A549 (cell line): ENCODE results near the gene CTNND2. TPM values are rescaled to one million over a fixed set of nuclear protein-coding genes. Genes with fewer than 3 reads are reported as not detected.

Experiments
- ATAC-seq, 2 experiments: fragments of 200-7000 bp in 1 of 2; fragments of >200 bp in 1 of 2; cut with Nextera tagmentation in 1 of 2; cut with Tn5 transposase in 1 of 2; 3 replicates each; pipeline versions ENCODE4 v1.8.0 to v1.9.1; 2018 to 2020; ENCODE audit warnings: mild to moderate bottlenecking in 1 of 2, moderate library complexity in 1 of 2
- CTCF ChIA-PET: fragments of 300-600 bp; sonication (Branson Sonifier 250); formaldehyde crosslinking; extraction: SDS; loops from one replicate; lab custom pipeline; 2021; ENCODE audit warnings: antibody characterized with exemption, inconsistent platforms; lab: Yijun Ruan, JAX
- POLR2A ChIA-PET: fragments of 350-600 bp; formaldehyde crosslinking; extraction: SDS; loops from one replicate; lab custom pipeline; 2021; ENCODE audit warnings: antibody characterized with exemption, inconsistent platforms; lab: Yijun Ruan, JAX
- DNase-seq, 2 experiments: peaks; one replicate each; pipeline versions ENCODE4 v3.0.0 to v3.0.0-alpha.2; 2011 to 2016; ENCODE audit warnings: low read depth in 1 of 2, low spot score in 1 of 2
- FAIRE-seq: peaks from 2 replicates; lab custom pipeline; 2011; peaks lifted over from hg19 to GRCh38; lab: Jason Lieb, UNC
- H3K27ac ChIP-seq, 2 experiments: fragments of >200 bp; sonication (Bioruptor Twin); formaldehyde crosslinking; 3 replicates each; pipeline ENCODE4 v1.5.1; 2016 to 2017
- H3K4me1 ChIP-seq: fragments of >200 bp; sonication (Bioruptor Twin); formaldehyde crosslinking; 3 replicates; pipeline ENCODE4 v1.6.1; 2016
- H3K4me2 ChIP-seq: fragments of >200 bp; sonication (Bioruptor Twin); formaldehyde crosslinking; 3 replicates; pipeline ENCODE4 v1.6.1; 2016
- H3K4me3 ChIP-seq: fragments of >200 bp; sonication (Bioruptor Twin); formaldehyde crosslinking; 3 replicates; pipeline ENCODE4 v1.5.1; 2016
- H3K9me3 ChIP-seq: fragments of >200 bp; sonication (Bioruptor Twin); formaldehyde crosslinking; 3 replicates; pipeline ENCODE4 v1.6.1; 2016
- BHLHE40 ChIP-seq: IDR thresholded peaks from 2 replicates; pipeline ENCODE4 v1.6.1; 2012; ENCODE audit warnings: low read depth, low read length, inconsistent platforms
- CHD2 ChIP-seq: fragments of 150-350 bp; IDR thresholded peaks from 2 replicates; pipeline ENCODE4 v1.6.1; 2014; ENCODE audit warnings: low read length; ENCODE audit not compliant: partially characterized antibody
- CHD4 ChIP-seq: fragments of 200-600 bp; sonication (generic); IDR thresholded peaks from 2 replicates; pipeline ENCODE4 v1.6.1; 2016; ENCODE audit warnings: antibody characterized with exemption, mild to moderate bottlenecking, borderline replicate concordance
- CTCF ChIP-seq: fragments of >200 bp; sonication (Bioruptor Twin); formaldehyde crosslinking; IDR thresholded peaks from 3 replicates; pipeline ENCODE4 v1.5.1; 2016
- EHMT2 ChIP-seq: fragments of 200-600 bp; sonication (generic); IDR thresholded peaks from 2 replicates; pipeline ENCODE4 v1.6.1; 2016; ENCODE audit warnings: antibody characterized with exemption, low read depth, mild to moderate bottlenecking, moderate library complexity
- ELK1 ChIP-seq: fragments of 150-350 bp; IDR thresholded peaks from 2 replicates; pipeline ENCODE4 v1.6.1; 2014; ENCODE audit warnings: low read depth, mild to moderate bottlenecking, low read length
- FOSB ChIP-seq: fragments of 250-450 bp; sonication (Bioruptor Pico); IDR thresholded peaks from 2 replicates; pipeline ENCODE4 v1.5.0; 2020; ENCODE audit warnings: mild to moderate bottlenecking, moderate library complexity
- GATA3 ChIP-seq: IDR thresholded peaks from 2 replicates; pipeline ENCODE4 v1.6.1; 2012; ENCODE audit warnings: borderline replicate concordance
- HDAC2 ChIP-seq: fragments of 200-600 bp; sonication (generic); IDR thresholded peaks from 2 replicates; pipeline ENCODE4 v1.6.1; 2016
- HES2 ChIP-seq: fragments of >200 bp; sonication (Bioruptor Twin); formaldehyde crosslinking; IDR thresholded peaks from 2 replicates; pipeline ENCODE4 v1.6.1; 2016
- HMGXB4 ChIP-seq: fragments of 250-450 bp; sonication (Bioruptor Pico); IDR thresholded peaks from 2 replicates; pipeline ENCODE4 v1.5.0; 2021; ENCODE audit warnings: mild to moderate bottlenecking, moderate library complexity, borderline replicate concordance
- JUN ChIP-seq, 2 experiments: fragments of >200 bp; sonication (Bioruptor Twin); formaldehyde crosslinking; IDR thresholded peaks; 2 replicates in 1 of 2; 3 replicates in 1 of 2; pipeline ENCODE4 v1.6.1; 2016 to 2017
- JUNB ChIP-seq: fragments of >200 bp; sonication (Bioruptor Twin); formaldehyde crosslinking; IDR thresholded peaks from 2 replicates; pipeline ENCODE4 v1.6.1; 2016
- KDM5A ChIP-seq: fragments of 200-600 bp; sonication (generic); IDR thresholded peaks from 2 replicates; pipeline ENCODE4 v1.6.1; 2016; ENCODE audit warnings: antibody characterized with exemption, mild to moderate bottlenecking
- NFE2L2 ChIP-seq: fragments of 150-350 bp; conservative IDR thresholded peaks from 2 replicates; pipeline ENCODE4 v1.6.1; 2014; ENCODE audit warnings: low read length
- NR3C1 ChIP-seq: fragments of >200 bp; sonication (Bioruptor Twin); formaldehyde crosslinking; IDR thresholded peaks from 3 replicates; pipeline ENCODE4 v1.6.1; 2017
- POLR2A ChIP-seq: IDR thresholded peaks from 2 replicates; pipeline ENCODE4 v1.6.1; 2012; ENCODE audit warnings: mild to moderate bottlenecking, low read length
- RAD21 ChIP-seq, 2 experiments: fragments of >200 bp in 1 of 2; sonication (Bioruptor Twin) in 1 of 2; formaldehyde crosslinking in 1 of 2; IDR thresholded peaks in 1 of 2; conservative IDR thresholded peaks in 1 of 2; 2 replicates in 1 of 2; 3 replicates in 1 of 2; pipeline ENCODE4 v1.6.1; 2012 to 2018; ENCODE audit warnings: inconsistent platforms in 1 of 2
- RARB ChIP-seq: fragments of 250-450 bp; sonication (Bioruptor Pico); IDR thresholded peaks from 2 replicates; pipeline ENCODE4 v1.8.0; 2021; ENCODE audit warnings: mild to moderate bottlenecking, moderate library complexity
- RCOR1 ChIP-seq: fragments of 150-350 bp; IDR thresholded peaks from 2 replicates; pipeline ENCODE4 v1.6.1; 2014; ENCODE audit warnings: antibody characterized with exemption, low read length, low read depth
- REST ChIP-seq: fragments of 200-600 bp; sonication (generic); IDR thresholded peaks from 2 replicates; pipeline ENCODE4 v1.6.1; 2016; ENCODE audit warnings: antibody characterized with exemption, mild to moderate bottlenecking, moderate library complexity
- RNF2 ChIP-seq: fragments of 200-600 bp; sonication (generic); IDR thresholded peaks from 2 replicates; pipeline ENCODE4 v1.6.1; 2016; ENCODE audit warnings: low read depth, mild to moderate bottlenecking, antibody characterized with exemption, moderate library complexity, borderline replicate concordance
- SMC3 ChIP-seq: fragments of >200 bp; sonication (Bioruptor Twin); formaldehyde crosslinking; IDR thresholded peaks from 3 replicates; pipeline ENCODE4 v1.6.1; 2018; ENCODE audit warnings: inconsistent platforms
- TFCP2L1 ChIP-seq: fragments of 250-450 bp; sonication (Bioruptor Pico); IDR thresholded peaks from 2 replicates; pipeline ENCODE4 v1.5.0; 2021; ENCODE audit warnings: mild to moderate bottlenecking
- TP53 ChIP-seq: fragments of 250-450 bp; sonication (Bioruptor Pico); IDR thresholded peaks from 2 replicates; pipeline ENCODE4 v1.5.0; 2021; ENCODE audit warnings: mild to moderate bottlenecking, moderate library complexity
- ZC3H11A ChIP-seq: fragments of 450-650 bp; IDR thresholded peaks from 2 replicates; pipeline ENCODE4 v1.6.1; 2014; ENCODE audit warnings: antibody characterized with exemption, mild to moderate bottlenecking
- ZFP36 ChIP-seq: fragments of 450-650 bp; IDR thresholded peaks from 2 replicates; pipeline ENCODE4 v1.6.1; 2014; ENCODE audit warnings: borderline replicate concordance; ENCODE audit not compliant: partially characterized antibody
- ZNF302 ChIP-seq: fragments of 250-450 bp; sonication (Bioruptor Pico); IDR thresholded peaks from 2 replicates; pipeline ENCODE4 v1.9.0; 2021; ENCODE audit warnings: inconsistent platforms, mild to moderate bottlenecking, moderate library complexity
- WGBS: methylation state at CpG from one replicate; pipeline ENCODE4 v1.1.6; 2017; ENCODE audit errors: missing lambda C conversion rate; 5-methylcytosine and 5-hydroxymethylcytosine counted together
- polyA plus RNA-seq, 4 experiments: library from polyadenylated mRNA; depleted of rRNA in 3 of 4; stranded (reverse); fragments of >200 nt; fragmentation: RNase III in 1 of 4; extraction: RNeasy Plus Mini Kit Qiagen cat#74134 plus additional on column Dnase treatment in 1 of 4; gene quantifications; 2 replicates in 3 of 4; 3 replicates in 1 of 4; pipeline ENCODE4 v1.2.3, GENCODE V29; 2011 to 2017

The CTNND2 gene
- polyA plus RNA-seq, 2 of the 4 experiments (the other 2 are of a cell fraction), result not detected

- ATAC-seq, result no peak
- Histone ChIP-seq H3K4me1 (no peaks in the 10 kb centered on the region), H3K4me3 (no peak overlapping the region), H3K27ac (no peak overlapping the region), H3K9me3 (no peaks in the 10 kb centered on the region), H3K4me2 (no peak overlapping the region)
- no peak for TF ChIP-seq HDAC2
- TF ChIP-seq JUN (IDR thresholded peaks at IDR 0.05), result no peak
- no peak for TF ChIP-seq SMC3
- TF ChIP-seq RARB (CRISPR knock-in tag), result no peak
- TF ChIP-seq HMGXB4 (CRISPR knock-in tag), result no peak
- no peak for TF ChIP-seq TP53
- TF ChIP-seq FOSB (CRISPR knock-in tag), result no peak
- no peak for TF ChIP-seq RNF2
- no peak for TF ChIP-seq HES2
- TF ChIP-seq NR3C1, result no peak
- TF ChIP-seq ZFP36, result no peak
- TF ChIP-seq ZNF302 (CRISPR knock-in tag), result no peak
- TF ChIP-seq GATA3, result no peak
- TF ChIP-seq EHMT2, result no peak
- no peak for TF ChIP-seq TFCP2L1
- no peak for TF ChIP-seq ZC3H11A
- no peak for DNase-seq
- ChIA-PET CTCF (interaction anchor here (0.7 kb wide), 1 partner anchor 27 kb away, joined by 3 read pairs; no protein-coding TSS in a partner anchor), POLR2A (no interaction called here)
- WGBS, result 21% methylated on average over 4 of the region's 4 CpGs
- no peak for FAIRE-seq
Observed at GRCh38 chr5:11640158-11640873, 263.9 kb downstream of the CTNND2 start.

GRCh38 chr5:11622785-11623184, 281.5 kb downstream of the CTNND2 start:
- Histone ChIP-seq H3K4me2 (no peak overlapping the region), H3K27ac (no peak overlapping the region), H3K4me3 (no peak overlapping the region), H3K4me1 (no peaks in the 10 kb centered on the region), H3K9me3 (no peaks in the 10 kb centered on the region)
- ChIA-PET POLR2A (no interaction called here), CTCF (no interaction called here)
- TF ChIP-seq BHLHE40, result no peak
- no peak for TF ChIP-seq NFE2L2
- no peak for TF ChIP-seq ELK1
- TF ChIP-seq RAD21 (conservative IDR thresholded peaks at IDR 0.05 in 1 of 2, IDR thresholded peaks at IDR 0.05 in 1 of 2), result no peak
- no peak for TF ChIP-seq ZC3H11A
- TF ChIP-seq CHD4, result no peak
- TF ChIP-seq HDAC2, result no peak
- TF ChIP-seq POLR2A, result no peak
- TF ChIP-seq CTCF, result no peak
- no peak for TF ChIP-seq REST
- no peak for TF ChIP-seq KDM5A
- no peak for TF ChIP-seq CHD2
- TF ChIP-seq RCOR1, result no peak
- TF ChIP-seq JUNB, result no peak
- TF ChIP-seq RNF2, result no peak
- DNase-seq, result no peak
- no peak for FAIRE-seq
- no peak for ATAC-seq
- WGBS, result 17% methylated on average over 4 of the region's 4 CpGs
